HG02973 (cell line): ENCODE measurements around the gene ZNF22.

Experiments used
- ATAC-seq: cut with Tn5 transposase; IDR thresholded peaks from one replicate; pipeline ENCODE4 v1.9.1; 2021; ENCODE audit warnings: moderate library complexity; ENCODE audit not compliant: unreplicated experiment

Gene ZNF22

DNA sequence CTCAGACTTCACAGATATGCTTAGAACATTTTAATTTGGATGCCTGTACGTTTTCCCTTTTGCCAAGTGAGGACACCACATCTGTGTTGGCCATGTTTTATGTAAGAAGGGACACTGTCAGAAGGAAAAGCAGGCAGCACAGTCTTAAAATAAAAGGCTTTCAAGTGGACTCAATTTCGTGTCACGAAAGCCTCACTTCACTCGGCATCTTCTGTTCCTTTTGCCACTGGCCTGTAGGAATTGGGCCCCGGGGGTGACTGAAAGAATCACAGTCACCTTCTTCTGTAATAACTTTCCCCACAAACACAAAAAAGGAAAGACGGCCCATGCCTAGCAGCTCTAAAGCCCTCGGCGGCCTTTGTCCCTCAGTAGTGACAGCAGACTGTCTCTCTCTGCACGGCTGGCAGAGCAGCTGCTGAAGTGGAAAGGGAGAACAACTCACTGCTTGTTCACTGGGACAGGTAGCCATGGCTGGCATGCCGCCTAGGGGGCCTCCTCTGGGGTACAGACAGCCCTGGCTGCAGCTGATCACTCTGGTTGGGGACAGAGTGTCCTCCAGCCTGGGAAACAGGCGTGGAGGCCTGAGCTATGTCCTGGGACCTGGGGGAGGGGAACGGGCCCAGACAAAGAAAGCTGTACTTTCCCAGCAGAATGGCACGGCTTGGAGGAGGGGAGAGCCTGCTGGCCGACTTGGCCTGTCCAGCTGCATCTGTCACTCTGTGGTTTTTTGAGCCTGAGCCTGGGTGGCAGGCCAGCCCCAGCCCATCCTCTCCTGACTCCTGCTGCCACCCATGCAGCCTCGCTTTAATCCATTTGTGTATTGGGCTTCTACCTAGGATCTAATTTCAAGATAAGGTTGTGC, 36.7 kb upstream of the ZNF22 start:
- no peak for ATAC-seq

DNA sequence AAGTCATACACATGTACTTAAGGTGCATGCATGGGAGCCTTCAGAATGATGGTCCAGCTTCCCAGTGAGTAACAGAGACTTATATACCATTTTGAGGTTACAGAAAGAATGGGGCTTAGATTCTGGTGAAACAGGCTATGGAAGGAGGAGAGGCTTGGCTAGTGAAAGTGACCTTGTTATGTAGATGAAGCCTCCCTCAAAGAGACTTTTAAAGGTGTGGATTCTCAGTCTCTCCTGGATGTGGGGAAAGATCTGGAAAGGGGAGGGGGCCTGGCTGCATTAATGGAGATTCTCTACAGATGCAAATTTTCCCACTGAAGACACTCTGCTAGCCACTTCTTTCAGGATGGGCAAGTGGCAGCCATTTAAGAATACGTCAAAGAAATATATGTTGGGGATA, 35.6 kb upstream of the ZNF22 start:
- no peak for ATAC-seq

GRCh38 chr10:44965651-44966097, 35.0 kb upstream of the ZNF22 start:
- peak; percentile 35 for ATAC-seq

DNA sequence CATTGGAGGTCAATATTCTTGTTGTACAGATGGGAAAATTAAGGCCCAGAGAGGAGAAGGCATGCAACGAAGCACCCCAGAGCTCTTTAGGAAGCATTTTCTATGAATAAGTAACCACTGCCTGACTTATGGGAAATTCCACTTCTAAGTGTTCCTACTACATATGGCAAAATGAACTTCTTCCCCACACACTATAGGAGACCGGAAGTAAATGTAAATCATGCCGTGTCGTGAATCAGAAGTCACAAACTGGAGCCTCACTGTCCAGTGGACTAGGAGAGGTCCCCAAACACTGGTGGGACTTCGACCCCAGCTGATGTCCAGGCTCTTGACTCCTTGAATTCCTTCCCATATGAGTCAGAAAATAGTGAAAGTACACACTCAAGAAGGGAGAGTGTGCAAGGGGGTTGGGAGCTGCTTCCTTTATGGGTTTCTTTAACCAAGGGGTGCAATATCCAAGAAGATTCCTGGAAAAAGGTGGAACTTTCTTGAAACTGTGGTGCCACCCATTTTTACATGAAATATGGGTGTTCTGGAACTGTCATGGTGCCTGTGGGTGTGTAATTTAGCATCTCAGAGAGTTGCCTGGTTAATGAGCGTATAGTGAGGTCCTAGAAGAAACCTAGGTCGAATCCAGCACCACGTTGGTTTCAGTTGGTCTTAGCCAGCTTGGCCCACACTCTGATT, 34.5 kb upstream of the ZNF22 start:
- ATAC-seq = peak; percentile 27

DNA sequence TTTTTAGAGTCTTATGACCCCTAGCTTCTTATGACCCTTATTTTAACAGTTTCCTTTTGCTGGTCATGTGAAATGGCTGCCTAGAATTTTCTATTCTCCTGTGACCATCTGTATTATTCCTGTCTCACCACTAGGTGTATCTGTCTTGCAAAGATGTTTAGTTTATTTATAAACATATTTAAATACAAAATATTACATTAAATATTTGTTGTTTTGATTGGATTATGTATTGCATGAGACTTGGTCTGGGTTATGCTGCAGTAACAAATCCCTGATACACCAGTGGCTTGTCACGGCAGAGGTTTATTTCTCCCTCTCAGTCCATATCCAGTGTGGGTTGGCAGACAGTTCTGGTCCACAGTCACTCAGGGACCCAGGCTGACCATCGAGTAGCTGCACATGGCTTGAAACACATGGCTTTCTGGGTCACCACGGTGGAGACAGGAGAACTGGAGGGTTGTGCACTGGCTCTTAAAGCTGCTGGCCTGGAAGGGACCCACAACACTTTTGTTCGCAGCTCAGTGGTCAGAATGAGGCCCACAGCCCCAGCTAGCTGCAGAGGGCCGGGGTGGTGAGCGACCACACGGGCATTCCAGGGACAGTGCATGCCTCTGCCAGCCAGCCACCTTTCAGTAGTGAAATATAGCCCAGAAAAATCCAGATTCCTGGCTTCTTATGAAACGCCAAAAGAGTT, 33.8 kb upstream of the ZNF22 start:
- ATAC-seq = no peak

GRCh38 chr10:44967616-44968015, 33.1 kb upstream of the ZNF22 start:
- no peak for ATAC-seq

DNA sequence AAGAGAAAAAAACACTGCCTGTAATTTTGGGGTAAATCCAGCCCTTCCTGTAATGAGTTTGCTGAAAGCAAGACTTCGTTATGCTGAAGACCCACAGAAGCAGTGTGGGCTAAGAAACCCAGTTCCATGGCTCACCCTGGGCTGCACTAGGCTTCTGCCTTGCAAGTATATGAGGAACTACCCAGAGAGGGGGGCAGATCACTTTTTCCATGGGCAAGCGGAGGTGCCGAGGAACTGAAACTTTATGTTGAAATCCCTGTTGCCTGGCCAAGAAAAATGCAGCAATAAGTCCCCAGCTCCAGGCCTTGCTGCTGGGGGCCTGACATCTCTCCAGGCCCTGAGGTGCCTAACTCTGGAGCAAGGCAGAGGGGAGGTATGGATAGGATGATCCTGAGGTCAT, 32.6 kb upstream of the ZNF22 start:
- no peak for ATAC-seq

DNA sequence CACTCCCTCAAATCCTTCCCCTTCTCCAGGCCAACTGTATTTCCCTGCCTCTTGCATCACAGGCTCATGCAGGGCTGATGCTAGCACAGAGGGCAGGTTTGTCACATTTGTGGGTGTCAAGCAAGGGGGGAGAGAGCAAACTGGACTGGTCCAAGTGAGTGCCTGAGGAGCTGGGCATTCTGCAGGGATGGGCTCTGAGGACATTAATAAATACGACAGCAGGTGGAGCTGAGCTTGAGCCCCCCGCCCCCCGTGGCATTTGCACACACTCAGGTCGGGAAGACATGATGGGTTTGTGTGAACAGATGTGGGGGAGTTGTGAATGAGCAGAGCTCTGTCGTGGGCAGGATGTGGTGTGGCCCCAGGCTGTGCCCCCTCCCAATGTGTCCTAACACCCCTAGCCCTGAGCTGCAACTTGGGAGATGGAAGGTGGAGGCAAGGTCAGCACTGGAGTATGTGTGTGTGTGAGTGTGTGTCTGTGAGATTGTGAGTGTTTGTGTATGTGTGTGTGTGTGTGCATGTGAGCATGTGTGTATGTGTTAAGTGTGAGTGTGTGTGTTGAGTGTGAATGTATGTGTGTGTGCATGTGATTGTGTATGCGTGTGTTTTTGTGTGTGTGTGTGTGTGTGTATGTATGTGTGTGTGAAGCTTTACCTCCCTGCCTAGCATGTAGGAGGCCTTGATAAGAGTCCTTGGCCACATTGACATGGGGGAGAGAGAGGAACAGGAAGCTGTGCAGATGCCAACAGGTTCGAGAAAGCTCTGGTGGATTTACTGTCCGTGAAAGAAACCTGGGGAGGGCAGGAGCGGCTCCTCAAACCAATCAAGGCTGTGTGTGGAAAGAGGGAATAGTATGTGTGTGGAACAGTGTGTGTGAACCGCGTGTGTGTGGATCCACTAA, 32.0 kb upstream of the ZNF22 start:
- ATAC-seq = no peak

DNA sequence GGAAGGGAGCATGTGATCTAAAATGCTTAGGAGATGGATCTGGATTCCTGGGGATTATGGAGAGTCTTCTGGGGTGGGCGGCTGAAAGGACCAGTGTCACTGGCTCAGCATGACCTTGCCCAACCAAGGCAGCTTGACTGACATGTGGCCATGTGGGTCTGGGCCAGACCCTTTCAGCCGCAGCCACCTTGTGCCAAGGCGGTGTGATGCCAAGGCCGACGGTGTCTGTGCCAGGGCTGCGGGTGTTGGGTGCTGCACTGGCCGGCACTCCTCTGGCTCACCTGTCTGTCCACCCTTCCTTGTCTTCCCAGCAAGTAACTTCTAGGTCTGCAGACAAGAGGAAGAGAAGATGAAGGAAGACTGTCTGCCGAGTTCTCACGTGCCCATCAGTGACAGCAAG, 30.9 kb upstream of the ZNF22 start:
- ATAC-seq = no peak

- no peak for ATAC-seq
These were observed 29.8 kb upstream of the ZNF22 start for GRCh38 chr10:44970812-44971395.

DNA sequence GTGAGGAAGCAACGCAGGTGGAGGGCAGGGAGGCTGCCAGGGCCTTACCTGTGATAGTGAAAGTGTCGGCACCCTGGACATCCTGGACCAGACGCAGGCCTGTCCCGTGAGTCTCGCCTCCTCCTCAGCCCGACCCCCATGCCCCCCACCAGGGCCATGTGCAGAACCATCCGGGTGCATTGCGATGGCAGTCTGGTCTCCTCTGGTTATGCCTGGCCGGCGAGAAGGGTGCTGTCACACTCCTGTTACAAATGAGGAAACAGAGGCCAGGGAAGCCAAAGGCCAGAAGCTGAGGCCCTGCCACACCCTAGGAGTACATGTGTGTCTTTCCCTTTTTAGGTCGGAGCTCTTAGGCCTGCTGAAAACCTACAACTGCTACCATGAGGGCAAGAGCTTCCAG, 29.3 kb upstream of the ZNF22 start:
- no peak for ATAC-seq

DNA sequence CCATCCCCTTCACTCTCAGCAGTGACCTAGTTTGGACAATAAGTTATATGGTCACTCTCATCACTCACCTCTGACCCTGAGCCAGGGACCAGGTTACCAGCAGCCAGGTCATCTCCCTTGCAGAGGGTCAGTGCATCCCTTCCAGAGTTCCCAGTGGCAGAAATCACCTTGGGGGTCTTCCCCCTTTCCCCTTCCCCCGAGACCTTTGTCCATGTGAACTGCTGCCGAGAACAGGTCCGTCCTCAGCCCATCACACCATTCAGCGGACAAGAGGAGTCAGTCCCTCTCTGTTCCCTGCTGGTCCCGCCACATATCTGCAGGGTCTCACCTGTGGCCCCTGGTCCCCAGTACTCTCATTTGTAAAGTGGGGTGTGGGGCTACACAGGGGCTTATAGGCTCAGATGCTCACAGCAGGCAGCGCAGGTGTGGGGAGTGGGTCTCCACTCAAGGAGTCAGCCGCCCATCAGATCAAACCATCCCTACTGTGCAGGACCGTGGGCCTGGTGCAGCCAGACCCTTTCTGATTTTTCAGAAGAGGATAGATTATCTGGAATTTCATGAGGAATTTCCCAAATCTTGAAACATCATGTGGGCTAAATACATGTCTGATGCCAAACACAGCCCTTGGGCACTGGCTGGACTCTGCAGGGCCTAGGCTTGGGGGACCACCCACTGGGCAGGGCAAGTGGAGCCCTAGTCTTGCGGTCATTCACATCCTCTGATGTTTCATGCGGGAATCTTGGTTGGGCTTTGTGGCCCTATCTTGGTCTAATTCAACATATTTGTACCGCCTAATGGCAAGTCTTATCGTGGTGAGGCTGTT, 28.6 kb upstream of the ZNF22 start:
- no peak for ATAC-seq

- ATAC-seq = no peak
These were observed 27.8 kb upstream of the ZNF22 start for GRCh38 chr10:44972874-44973306.

- ATAC-seq = no peak
These were observed 27.2 kb upstream of the ZNF22 start for GRCh38 chr10:44973323-44974081.

- ATAC-seq = no peak
These were observed 26.6 kb upstream of the ZNF22 start for GRCh38 chr10:44974082-44974627.

DNA sequence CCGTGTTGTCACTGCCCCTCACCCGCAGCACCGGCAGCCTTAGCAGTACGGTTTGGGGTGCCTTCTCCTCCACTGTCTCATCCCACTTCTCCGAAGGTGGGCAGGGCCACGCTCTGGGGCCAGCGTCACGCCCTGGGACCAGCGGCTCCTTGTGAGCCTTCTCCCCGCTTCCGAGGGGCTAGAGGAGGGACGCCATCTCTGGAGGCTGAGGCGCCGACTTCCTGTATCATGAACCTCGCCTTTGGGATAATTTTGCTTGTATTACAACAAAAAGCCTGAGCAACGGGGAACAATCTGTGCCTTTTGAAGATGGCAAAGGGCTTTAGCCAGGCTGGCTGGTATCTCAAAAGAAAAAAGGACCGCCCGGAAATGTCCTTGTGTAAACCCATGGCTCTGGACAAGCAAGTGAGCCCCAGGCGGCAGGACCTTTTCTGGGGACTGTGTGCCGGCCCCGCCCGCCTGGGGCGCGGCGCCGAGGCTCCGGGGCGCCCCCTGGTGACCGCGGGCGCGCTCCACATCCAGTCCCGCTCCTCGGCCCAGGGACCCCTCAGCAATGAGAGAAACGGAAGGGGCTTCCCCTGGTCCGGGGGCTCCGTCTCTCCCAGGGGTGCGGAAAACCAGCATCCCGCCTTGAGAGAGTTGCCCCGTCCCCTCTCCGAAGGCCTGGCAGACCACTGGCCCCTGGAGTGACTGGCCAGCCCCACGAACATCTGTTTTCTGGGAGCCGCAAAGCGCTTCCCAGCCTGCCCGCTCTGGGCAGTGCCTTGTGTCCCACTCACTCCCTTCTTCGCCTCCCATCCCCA, 25.9 kb upstream of the ZNF22 start:
- ATAC-seq = peak; percentile 70
